Measurements from ENCODE around the gene PARP3. TPM values are rescaled to one million over a fixed set of nuclear protein-coding genes. Genes with fewer than 3 reads are reported as not detected.

The PARP3 gene
- total and polyA plus RNA-seq, 2 donors from 2014 or later: 28.5 to 30.1 TPM

DNA sequence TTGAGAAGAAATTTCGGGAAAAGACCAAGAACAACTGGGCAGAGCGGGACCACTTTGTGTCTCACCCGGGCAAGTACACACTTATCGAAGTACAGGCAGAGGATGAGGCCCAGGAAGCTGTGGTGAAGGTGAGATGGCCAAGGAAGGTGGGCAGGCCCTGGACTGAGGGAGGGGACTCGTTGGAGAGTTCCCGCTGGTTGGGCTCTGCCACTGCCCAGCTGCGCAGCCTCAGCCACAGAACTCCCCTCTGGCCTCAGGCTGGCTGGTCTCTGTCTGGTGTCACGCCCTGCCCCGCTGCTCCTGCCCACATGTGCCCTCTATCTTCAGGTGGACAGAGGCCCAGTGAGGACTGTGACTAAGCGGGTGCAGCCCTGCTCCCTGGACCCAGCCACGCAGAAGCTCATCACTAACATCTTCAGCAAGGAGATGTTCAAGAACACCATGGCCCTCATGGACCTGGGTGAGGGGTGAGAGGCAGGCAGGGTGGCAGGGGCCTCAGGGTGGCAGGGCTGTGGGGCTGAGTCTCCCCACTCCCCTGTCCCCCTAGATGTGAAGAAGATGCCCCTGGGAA, 2.4 kb downstream of the PARP3 start:
- H3K4me1 ChIP-seq (ENCODE audit: control insufficient read depth in 2 of 3, insufficient read depth in 2 of 3, low read depth in 1 of 3, low read length in 3 of 3): peaks cover 0 to 17% (median 15%) of the 10 kb centered on the region in 3 donors
- intact Hi-C loops (cut with DNase I): no loop called here
- TF ChIP-seq, protein P1, sequence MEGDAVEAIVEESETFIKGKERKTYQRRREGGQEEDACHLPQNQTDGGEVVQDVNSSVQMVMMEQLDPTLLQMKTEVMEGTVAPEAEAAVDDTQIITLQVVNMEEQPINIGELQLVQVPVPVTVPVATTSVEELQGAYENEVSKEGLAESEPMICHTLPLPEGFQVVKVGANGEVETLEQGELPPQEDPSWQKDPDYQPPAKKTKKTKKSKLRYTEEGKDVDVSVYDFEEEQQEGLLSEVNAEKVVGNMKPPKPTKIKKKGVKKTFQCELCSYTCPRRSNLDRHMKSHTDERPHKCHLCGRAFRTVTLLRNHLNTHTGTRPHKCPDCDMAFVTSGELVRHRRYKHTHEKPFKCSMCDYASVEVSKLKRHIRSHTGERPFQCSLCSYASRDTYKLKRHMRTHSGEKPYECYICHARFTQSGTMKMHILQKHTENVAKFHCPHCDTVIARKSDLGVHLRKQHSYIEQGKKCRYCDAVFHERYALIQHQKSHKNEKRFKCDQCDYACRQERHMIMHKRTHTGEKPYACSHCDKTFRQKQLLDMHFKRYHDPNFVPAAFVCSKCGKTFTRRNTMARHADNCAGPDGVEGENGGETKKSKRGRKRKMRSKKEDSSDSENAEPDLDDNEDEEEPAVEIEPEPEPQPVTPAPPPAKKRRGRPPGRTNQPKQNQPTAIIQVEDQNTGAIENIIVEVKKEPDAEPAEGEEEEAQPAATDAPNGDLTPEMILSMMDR (IDR thresholded peaks at IDR 0.05; ENCODE audit: borderline replicate concordance, extremely low read depth, insufficient read depth): no peak
- no peak for FAIRE-seq
- no peaks in the 10 kb centered on the region for H3K27me3 ChIP-seq (ENCODE audit: control insufficient read depth, insufficient read depth, low read length)
- no peak overlapping the region for H3K9ac ChIP-seq (ENCODE audit: low read length in 3 of 3)
- peaks cover 0 to 9% (median 4%) of the 10 kb centered on the region in 3 donors for H3K36me3 ChIP-seq (ENCODE audit: control insufficient read depth in 2 of 3, insufficient read depth in 3 of 3, low read length in 3 of 3)
- no peaks in the 10 kb centered on the region for H3K9me3 ChIP-seq (ENCODE audit: control insufficient read depth in 2 of 3, insufficient read depth in 1 of 3, low read length in 3 of 3)
- no peak overlapping the region for H3K27ac ChIP-seq (ENCODE audit: low read depth in 2 of 2, low read length in 2 of 2)
- H3K4me3 ChIP-seq (ENCODE audit: low read length in 3 of 3): no peak overlapping the region
- DNase-seq: peak in 2 of 5 donors; percentile 49 to 63

- no peak for FAIRE-seq
- DNase-seq: peak in 2 of 5 donors; percentile 42 to 68
- TF ChIP-seq, protein P1 (IDR thresholded peaks at IDR 0.05; ENCODE audit: borderline replicate concordance, extremely low read depth, insufficient read depth): no peak
- Histone ChIP-seq H3K9me3 (ENCODE audit: control insufficient read depth in 2 of 3, insufficient read depth in 1 of 3, low read length in 3 of 3) (no peaks in the 10 kb centered on the region), H3K4me3 (ENCODE audit: low read length in 3 of 3) (no peak overlapping the region), H3K36me3 (ENCODE audit: control insufficient read depth in 2 of 3, insufficient read depth in 3 of 3, low read length in 3 of 3) (peaks cover 0 to 9% (median 4%) of the 10 kb centered on the region in 3 donors), H3K4me1 (ENCODE audit: control insufficient read depth in 2 of 3, insufficient read depth in 2 of 3, low read depth in 1 of 3, low read length in 3 of 3) (peaks cover 0 to 17% (median 15%) of the 10 kb centered on the region in 3 donors), H3K27ac (ENCODE audit: low read depth in 2 of 2, low read length in 2 of 2) (no peak overlapping the region), H3K9ac (ENCODE audit: low read length in 3 of 3) (no peak overlapping the region), H3K27me3 (ENCODE audit: control insufficient read depth, insufficient read depth, low read length) (no peaks in the 10 kb centered on the region)
- intact Hi-C loops (cut with DNase I): no loop called here
Observed at GRCh38 chr3:51945031-51945840, 3.1 kb downstream of the PARP3 start.

DNA sequence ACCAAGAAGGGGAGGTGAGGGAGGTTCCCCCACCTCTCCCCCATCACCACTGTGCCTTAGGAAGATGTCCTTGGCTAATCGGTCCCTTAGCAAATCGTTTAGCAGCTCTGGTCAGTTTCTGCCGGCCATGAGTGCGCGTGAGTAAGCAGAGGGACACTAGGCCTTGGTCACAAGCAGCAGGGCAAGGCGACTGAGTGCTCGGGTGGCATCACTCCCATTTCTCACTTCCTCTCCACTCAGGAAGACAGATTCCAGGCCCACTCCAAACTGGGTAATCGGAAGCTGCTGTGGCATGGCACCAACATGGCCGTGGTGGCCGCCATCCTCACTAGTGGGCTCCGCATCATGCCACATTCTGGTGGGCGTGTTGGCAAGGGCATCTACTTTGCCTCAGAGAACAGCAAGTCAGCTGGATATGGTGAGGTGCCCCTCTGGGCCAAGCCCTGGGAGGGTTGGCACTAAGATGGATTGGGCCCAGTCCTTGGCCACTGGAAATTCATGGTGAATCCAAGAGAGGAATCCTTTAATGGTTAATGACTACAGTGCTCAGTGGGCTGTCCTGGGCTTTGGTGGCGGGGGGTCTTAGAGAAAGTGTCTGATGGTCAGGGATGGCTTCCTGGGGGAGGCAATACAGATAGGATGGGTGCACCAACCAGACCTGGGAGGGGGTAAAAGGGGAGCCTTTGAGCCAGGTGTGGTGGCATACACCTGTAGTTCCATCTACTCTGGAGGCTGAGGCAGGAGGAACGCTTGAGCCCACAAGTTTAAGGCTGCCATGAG, 4.0 kb downstream of the PARP3 start:
- TF ChIP-seq, protein P1 (IDR thresholded peaks at IDR 0.05; ENCODE audit: borderline replicate concordance, extremely low read depth, insufficient read depth): no peak
- Histone ChIP-seq H3K9ac (ENCODE audit: low read length in 3 of 3) (no peak overlapping the region), H3K36me3 (ENCODE audit: control insufficient read depth in 2 of 3, insufficient read depth in 3 of 3, low read length in 3 of 3) (peaks cover 0 to 9% (median 4%) of the 10 kb centered on the region in 3 donors), H3K9me3 (ENCODE audit: control insufficient read depth in 2 of 3, insufficient read depth in 1 of 3, low read length in 3 of 3) (no peaks in the 10 kb centered on the region), H3K4me1 (ENCODE audit: control insufficient read depth in 2 of 3, insufficient read depth in 2 of 3, low read depth in 1 of 3, low read length in 3 of 3) (peaks cover 0 to 13% (median 12%) of the 10 kb centered on the region in 3 donors), H3K4me3 (ENCODE audit: low read length in 3 of 3) (no peak overlapping the region), H3K27me3 (ENCODE audit: control insufficient read depth, insufficient read depth, low read length) (no peaks in the 10 kb centered on the region), H3K27ac (ENCODE audit: low read depth in 2 of 2, low read length in 2 of 2) (no peak overlapping the region)
- FAIRE-seq (no peak), DNase-seq (peak in 2 of 5 donors; percentile 34 to 35)
- intact Hi-C loops (cut with DNase I): no loop called here
